HAP-1 (cell line): ENCODE results near the gene SETD2.
A peak's percentile ranks its signal among the peaks of the same experiment; 100 is the strongest.

Experiments
- DNase-seq, 2 experiments: peaks; one replicate each; pipeline ENCODE4 v3.0.0-alpha.2; 2016 to 2020; ENCODE audit warnings: low spot score in 2 of 2
- H3K27me3 ChIP-seq: fragments of 250-450 bp; sonication (Bioruptor Pico); 2 replicates; pipeline ENCODE4 v1.5.1; 2020; ENCODE audit warnings: low read depth, mild to moderate bottlenecking, moderate library complexity
- H3K36me3 ChIP-seq: fragments of 250-450 bp; sonication (Bioruptor Pico); replicated peaks from 2 replicates; pipeline ENCODE4 v1.5.1; 2020; ENCODE audit warnings: mild to moderate bottlenecking
- H3K4me1 ChIP-seq: fragments of 250-450 bp; sonication (Bioruptor Pico); 2 replicates; pipeline ENCODE4 v1.5.1; 2020; ENCODE audit warnings: mild to moderate bottlenecking
- H3K4me3 ChIP-seq: fragments of 250-450 bp; sonication (Bioruptor Pico); 2 replicates; pipeline ENCODE4 v1.5.1; 2020; ENCODE audit warnings: mild to moderate bottlenecking, moderate library complexity
- H3K9me3 ChIP-seq: fragments of 250-450 bp; sonication (Bioruptor Pico); 2 replicates; pipeline ENCODE4 v1.5.1; 2020; ENCODE audit warnings: mild to moderate bottlenecking, moderate library complexity
- in situ Hi-C: fragments of 300-500 bp; cut with MboI; formaldehyde crosslinking; loops from 3 replicates; pipeline ENCODE4 v1.14.3; 2020; ENCODE audit warnings: low sequenced_read_pairs, inconsistent platforms, mixed read lengths

SETD2 gene

GRCh38 chr3:47004369-47005211 lies 159.3 kb downstream of the SETD2 start:
- no peak for DNase-seq
- H3K9me3 ChIP-seq, result no peaks in the 10 kb centered on the region
- in situ Hi-C loops, result no loop called here
- H3K27me3 ChIP-seq, result no peaks in the 10 kb centered on the region
- H3K36me3 ChIP-seq, result peaks cover 60% of the 10 kb centered on the region
- H3K4me3 ChIP-seq, result no peak overlapping the region
- no peaks in the 10 kb centered on the region for H3K4me1 ChIP-seq

- no peak for DNase-seq
- no peak overlapping the region for H3K4me3 ChIP-seq
- no peaks in the 10 kb centered on the region for H3K27me3 ChIP-seq
- in situ Hi-C loops, result no loop called here
- H3K9me3 ChIP-seq, result no peaks in the 10 kb centered on the region
- H3K4me1 ChIP-seq, result no peaks in the 10 kb centered on the region
- peaks cover 62% of the 10 kb centered on the region for H3K36me3 ChIP-seq
Observed at GRCh38 chr3:47003461-47004368, 160.2 kb downstream of the SETD2 start.

GRCh38 chr3:47003056-47003410 lies 160.9 kb downstream of the SETD2 start:
- in situ Hi-C loops, result no loop called here
- Histone ChIP-seq H3K4me3 (no peak overlapping the region), H3K27me3 (no peaks in the 10 kb centered on the region), H3K9me3 (no peaks in the 10 kb centered on the region), H3K36me3 (peaks cover 65% of the 10 kb centered on the region), H3K4me1 (no peaks in the 10 kb centered on the region)
- DNase-seq, result no peak

- no peaks in the 10 kb centered on the region for H3K27me3 ChIP-seq
- H3K4me1 ChIP-seq, result no peaks in the 10 kb centered on the region
- in situ Hi-C loops, result no loop called here
- H3K36me3 ChIP-seq, result peaks cover 62% of the 10 kb centered on the region
- H3K9me3 ChIP-seq, result no peaks in the 10 kb centered on the region
- no peak for DNase-seq
- H3K4me3 ChIP-seq, result no peak overlapping the region
Observed at GRCh38 chr3:47002171-47003055, 161.5 kb downstream of the SETD2 start.

GRCh38 chr3:47001731-47002170 lies 162.2 kb downstream of the SETD2 start:
- Histone ChIP-seq H3K9me3 (no peaks in the 10 kb centered on the region), H3K27me3 (no peaks in the 10 kb centered on the region), H3K4me3 (no peak overlapping the region), H3K4me1 (no peaks in the 10 kb centered on the region), H3K36me3 (peaks cover 60% of the 10 kb centered on the region)
- no peak for DNase-seq
- in situ Hi-C loops, result no loop called here

- Histone ChIP-seq H3K36me3 (peaks cover 54% of the 10 kb centered on the region), H3K4me3 (no peak overlapping the region), H3K9me3 (no peaks in the 10 kb centered on the region), H3K4me1 (no peaks in the 10 kb centered on the region), H3K27me3 (no peaks in the 10 kb centered on the region)
- no peak for DNase-seq
- in situ Hi-C loops, result no loop called here
Observed at GRCh38 chr3:47000922-47001730, 162.8 kb downstream of the SETD2 start.

GRCh38 chr3:47000198-47000815 lies 163.6 kb downstream of the SETD2 start:
- in situ Hi-C loops, result no loop called here
- no peaks in the 10 kb centered on the region for H3K4me1 ChIP-seq
- H3K27me3 ChIP-seq, result no peaks in the 10 kb centered on the region
- H3K36me3 ChIP-seq, result peaks cover 46% of the 10 kb centered on the region
- DNase-seq, result no peak
- H3K4me3 ChIP-seq, result no peak overlapping the region
- H3K9me3 ChIP-seq, result no peaks in the 10 kb centered on the region

- Histone ChIP-seq H3K27me3 (no peaks in the 10 kb centered on the region), H3K9me3 (no peaks in the 10 kb centered on the region), H3K4me3 (no peak overlapping the region), H3K36me3 (peaks cover 43% of the 10 kb centered on the region), H3K4me1 (no peaks in the 10 kb centered on the region)
- in situ Hi-C loops, result no loop called here
- DNase-seq, result no peak
Observed at GRCh38 chr3:46999516-47000197, 164.3 kb downstream of the SETD2 start.

- Histone ChIP-seq H3K36me3 (peaks cover 41% of the 10 kb centered on the region), H3K27me3 (no peaks in the 10 kb centered on the region), H3K4me3 (no peak overlapping the region), H3K9me3 (no peaks in the 10 kb centered on the region), H3K4me1 (no peaks in the 10 kb centered on the region)
- no peak for DNase-seq
- in situ Hi-C loops, result no loop called here
Observed at GRCh38 chr3:46998852-46999515, 164.9 kb downstream of the SETD2 start.

GRCh38 chr3:46998121-46998851 lies 165.6 kb downstream of the SETD2 start:
- no peaks in the 10 kb centered on the region for H3K9me3 ChIP-seq
- H3K27me3 ChIP-seq, result no peaks in the 10 kb centered on the region
- peaks cover 35% of the 10 kb centered on the region for H3K36me3 ChIP-seq
- H3K4me1 ChIP-seq, result no peaks in the 10 kb centered on the region
- H3K4me3 ChIP-seq, result no peak overlapping the region
- DNase-seq, result peak; percentile 23 to 82
- in situ Hi-C loops, result no loop called here

GRCh38 chr3:46997453-46998091 lies 166.3 kb downstream of the SETD2 start:
- Histone ChIP-seq H3K4me3 (no peak overlapping the region), H3K27me3 (no peaks in the 10 kb centered on the region), H3K4me1 (no peaks in the 10 kb centered on the region), H3K36me3 (peaks cover 31% of the 10 kb centered on the region), H3K9me3 (no peaks in the 10 kb centered on the region)
- in situ Hi-C loops, result no loop called here
- no peak for DNase-seq
